ENCODE results near the gene STRN. TPM values are rescaled to one million over a fixed set of nuclear protein-coding genes. Genes with fewer than 3 reads are reported as not detected.
"Not testable (repeated sequence)": the region's sequence is repeated elsewhere in the genome, so short reads cannot be mapped to it uniquely, and the experiment has no call there.

The STRN gene
- total RNA-seq, 1 donor from 2014 or later, result 26.2 TPM

DNA sequence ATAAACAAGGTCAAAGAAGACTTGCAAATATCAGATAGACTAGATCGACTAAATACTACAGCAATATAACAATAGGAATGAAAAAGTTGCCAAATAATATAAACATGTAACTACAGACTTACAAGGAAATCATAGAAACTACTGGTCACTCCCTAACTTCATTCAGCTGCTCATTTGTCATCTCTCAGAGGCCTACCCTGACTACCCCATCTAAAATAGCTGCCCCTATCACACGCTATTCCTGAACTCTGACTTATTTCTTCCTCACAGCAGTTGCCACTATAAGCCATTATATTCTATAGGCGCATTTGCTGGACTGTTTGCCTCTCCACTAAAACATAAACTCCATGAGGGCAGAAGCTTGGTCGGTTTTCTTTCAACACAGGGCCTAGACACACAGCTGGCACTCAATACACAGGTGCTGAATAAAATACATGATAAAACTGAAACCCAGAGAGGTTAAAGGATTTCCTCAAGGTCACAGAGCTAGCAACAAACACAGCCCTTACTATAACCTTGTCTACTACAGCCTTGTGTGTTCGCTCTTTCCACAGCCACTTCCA is 1.8 kb downstream of the STRN start:
- DNase-seq (ENCODE audit: low spot score), result no peak

- DNase-seq (ENCODE audit: low spot score), result no peak
These were observed 2.6 kb downstream of the STRN start for GRCh38 chr2:36963734-36964133.

GRCh38 chr2:36963106-36963505 is 3.2 kb downstream of the STRN start:
- DNase-seq (ENCODE audit: low spot score), result no peak

DNA sequence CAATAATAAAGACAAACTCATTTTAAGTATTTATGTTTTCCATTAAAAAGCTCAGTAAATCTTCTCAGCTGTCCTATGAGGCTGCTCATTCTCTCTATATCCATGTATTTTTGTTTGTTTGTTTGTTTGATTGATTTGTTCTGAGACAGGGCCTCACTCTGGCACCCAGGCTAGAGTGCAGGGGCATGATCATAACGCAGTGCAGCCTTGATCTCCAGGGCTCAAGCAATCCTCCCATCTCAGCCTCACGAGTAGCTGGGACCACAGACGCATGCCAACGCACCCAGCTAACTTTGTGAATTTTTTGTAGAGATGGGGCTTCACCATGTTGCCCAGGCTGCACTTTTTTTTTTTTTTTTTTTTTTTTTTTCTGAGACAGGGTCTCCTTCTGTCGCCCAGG is 5.6 kb downstream of the STRN start:
- DNase-seq (ENCODE audit: low spot score), result no peak

- DNase-seq (ENCODE audit: low spot score), result no peak
These were observed 6.2 kb downstream of the STRN start for GRCh38 chr2:36960005-36960675.

DNA sequence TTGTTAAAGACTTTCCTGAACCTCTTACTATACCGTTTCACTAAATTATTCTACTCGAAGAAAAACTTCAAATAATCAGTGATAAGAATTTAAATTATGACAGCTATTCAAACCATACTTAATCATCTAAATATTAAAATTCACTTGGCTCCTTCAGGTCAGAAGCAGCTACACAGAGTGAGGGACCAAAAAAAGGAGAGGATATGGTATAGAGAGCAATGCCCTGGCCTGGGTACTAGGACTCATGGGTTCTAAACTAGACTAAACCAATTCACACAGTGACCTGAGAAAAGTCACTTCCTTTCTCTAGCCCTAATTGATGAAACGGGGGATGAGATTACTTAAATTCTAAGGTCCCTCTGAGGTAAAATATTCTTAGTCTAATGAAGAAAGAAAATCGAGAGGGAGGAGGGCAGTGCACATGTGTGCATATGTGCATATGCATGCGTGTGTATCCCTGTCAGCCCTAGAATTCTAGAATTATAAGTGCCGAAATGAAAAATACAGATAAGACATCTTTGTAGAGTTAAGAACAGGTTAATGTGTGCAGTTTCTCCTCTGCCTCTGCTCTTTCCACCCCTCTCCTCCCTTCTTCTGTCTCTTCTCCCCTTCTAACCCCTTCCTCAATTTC is 11.2 kb downstream of the STRN start:
- DNase-seq (ENCODE audit: low spot score), result no peak

GRCh38 chr2:36952748-36953197 is 13.6 kb downstream of the STRN start:
- no peak for DNase-seq (ENCODE audit: low spot score)

GRCh38 chr2:36951574-36951973 is 14.8 kb downstream of the STRN start:
- no peak for DNase-seq (ENCODE audit: low spot score)

- DNase-seq (ENCODE audit: low spot score), result no peak
These were observed 15.3 kb downstream of the STRN start for GRCh38 chr2:36951027-36951518.

DNA sequence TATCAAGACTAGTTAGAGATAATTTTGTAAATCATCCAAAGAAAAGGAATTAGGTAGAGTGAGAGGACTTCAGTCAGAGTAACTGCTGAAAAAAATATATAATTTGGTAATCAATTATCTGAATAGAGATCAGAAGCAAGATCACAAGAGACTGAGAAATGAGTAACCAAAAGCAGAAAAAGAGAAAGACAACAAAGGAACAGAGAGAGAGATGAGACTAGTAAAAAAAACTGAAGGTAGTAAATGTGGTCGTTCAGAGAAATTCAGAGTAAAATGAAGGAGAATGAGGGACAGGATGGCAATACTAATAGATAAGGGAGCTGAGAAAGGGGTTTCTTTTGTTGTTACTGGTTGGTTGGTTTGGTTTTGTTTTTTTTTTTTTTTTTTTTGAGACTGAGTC is 16.5 kb downstream of the STRN start:
- DNase-seq (ENCODE audit: low spot score), result no peak

GRCh38 chr2:36945240-36945639 is 21.1 kb downstream of the STRN start:
- DNase-seq (ENCODE audit: low spot score), result not testable (repeated sequence)

DNA sequence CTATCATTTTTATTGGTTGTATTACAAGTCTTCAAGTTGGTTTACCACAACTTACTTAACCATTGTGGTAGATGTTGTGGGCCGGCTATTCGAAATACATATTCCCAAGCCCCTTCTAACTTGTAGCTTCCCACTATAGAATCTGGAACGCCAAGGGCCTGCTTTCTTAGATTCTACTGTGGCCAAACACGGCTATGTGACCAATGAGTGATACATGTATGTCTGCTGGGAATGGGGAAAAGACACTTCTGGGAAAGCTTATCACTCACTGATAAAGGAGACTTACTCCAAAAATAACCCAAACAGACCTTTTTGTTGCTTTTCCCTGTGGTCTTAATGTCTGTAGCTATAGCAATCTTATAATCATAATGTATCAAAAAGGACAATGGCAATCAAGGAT is 24.5 kb downstream of the STRN start:
- no peak for DNase-seq (ENCODE audit: low spot score)

- DNase-seq (ENCODE audit: low spot score), result not testable (repeated sequence)
These were observed 29.8 kb downstream of the STRN start for GRCh38 chr2:36936526-36936925.

- DNase-seq (ENCODE audit: low spot score), result not testable (repeated sequence)
These were observed 34.6 kb downstream of the STRN start for GRCh38 chr2:36931688-36932087.

- not testable (repeated sequence) for DNase-seq (ENCODE audit: low spot score)
These were observed 35.4 kb downstream of the STRN start for GRCh38 chr2:36930787-36931410.

DNA sequence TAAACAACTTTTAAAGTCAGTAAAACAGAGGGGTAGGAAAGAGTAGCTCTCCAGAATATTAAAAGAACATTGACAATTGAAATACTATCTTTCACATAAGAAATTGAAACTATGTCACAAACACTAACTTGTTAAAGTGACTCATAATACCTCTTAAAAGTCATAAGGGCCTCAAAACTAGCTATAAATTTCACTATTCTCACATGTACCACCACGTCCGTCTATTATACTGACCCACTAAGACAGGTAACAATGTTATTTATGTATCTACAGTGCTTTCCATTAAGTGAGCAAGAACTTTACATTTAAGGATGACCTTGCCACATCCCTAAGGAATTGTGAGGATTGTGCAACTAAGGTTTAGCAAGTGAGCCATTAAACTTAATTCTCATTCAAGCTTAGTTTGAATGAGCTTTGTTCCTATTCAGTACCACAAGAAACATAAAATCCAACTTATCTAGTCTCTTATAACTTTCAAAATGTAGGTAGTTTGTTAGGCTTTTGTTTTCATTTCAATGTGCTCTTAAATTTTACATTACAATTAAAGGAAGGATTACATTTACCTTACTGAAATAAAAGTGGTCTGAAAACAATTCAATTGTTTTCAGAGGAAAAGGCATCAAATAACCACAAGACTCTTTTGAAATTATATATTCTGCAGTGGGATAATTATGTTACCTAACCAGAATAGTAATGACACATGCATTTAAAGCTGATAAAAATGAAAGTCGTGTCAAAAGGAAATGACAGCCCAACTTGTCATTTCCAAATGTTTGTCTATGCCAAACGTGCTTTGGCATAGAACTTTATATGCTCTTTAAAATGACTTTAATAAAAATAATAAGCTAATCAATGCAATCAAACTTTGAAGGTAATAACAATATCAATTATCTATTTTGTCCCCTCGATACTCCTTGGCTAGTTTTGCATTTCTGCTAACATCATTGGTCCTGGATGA is 39.9 kb downstream of the STRN start:
- not testable (repeated sequence) for DNase-seq (ENCODE audit: low spot score)

- not testable (repeated sequence) for DNase-seq (ENCODE audit: low spot score)
These were observed 43.7 kb downstream of the STRN start for GRCh38 chr2:36922629-36923028.

DNA sequence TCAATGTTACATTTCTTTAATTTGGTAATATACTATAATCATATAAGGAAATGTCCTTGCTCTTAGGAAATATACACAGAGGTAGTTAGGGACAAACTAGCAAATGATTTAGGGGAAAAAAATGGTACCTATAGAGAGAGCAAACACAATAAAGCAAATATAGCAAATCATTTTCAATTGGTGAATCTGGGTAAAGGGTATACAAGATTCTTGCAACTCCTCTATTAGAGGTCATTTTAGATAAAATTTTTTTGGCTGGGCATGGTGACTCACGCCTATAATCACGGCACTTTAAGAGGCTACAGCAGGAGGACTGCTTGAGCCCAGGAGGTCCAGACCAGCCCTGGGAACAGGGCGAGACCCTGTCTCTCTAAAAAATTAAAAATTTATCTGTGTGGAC is 44.4 kb downstream of the STRN start:
- DNase-seq (ENCODE audit: low spot score), result no peak

- DNase-seq (ENCODE audit: low spot score), result no peak
These were observed 47.1 kb downstream of the STRN start for GRCh38 chr2:36919041-36919837.

DNA sequence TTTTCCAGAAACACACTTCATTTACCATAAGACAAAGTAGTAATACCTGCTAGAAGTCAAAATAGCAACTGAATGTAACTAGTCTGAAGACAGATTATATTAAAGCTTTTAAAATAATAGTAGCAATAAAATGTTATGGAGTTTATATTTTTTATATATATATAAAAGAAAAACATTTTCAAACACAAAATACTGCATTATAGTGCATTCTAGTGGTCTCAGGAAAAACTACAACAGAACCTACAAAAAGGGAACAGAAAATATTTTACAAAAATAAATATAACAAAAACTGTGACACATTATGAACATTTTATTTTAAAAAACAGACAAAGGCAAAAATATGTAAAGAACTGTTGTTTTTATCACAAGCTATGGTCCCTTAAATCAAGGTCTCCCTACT is 48.0 kb downstream of the STRN start:
- DNase-seq (ENCODE audit: low spot score), result no peak
